Natural killer cell (primary cell): ENCODE measurements around the gene TTC7B. TPM values are rescaled to one million over a fixed set of nuclear protein-coding genes. Genes with fewer than 3 reads are reported as not detected.

ENCODE experiments used
- ATAC-seq, 3 donors: fragments of 150-1000 bp in 2 of 3; fragments of 200-7000 bp in 1 of 3; cut with Tn5 transposase; 1 replicate in 1 of 3; 2 replicates in 2 of 3; pipeline ENCODE4 v1.10.0; 2021; ENCODE audit warnings: mild to moderate bottlenecking in 2 of 3, moderate library complexity in 2 of 3
- DNase-seq, 2 donors: peaks; one replicate each; pipeline versions ENCODE4 v3.0.0 to v3.0.0-alpha.2; 2013 to 2021; ENCODE audit warnings: mixed read lengths in 1 of 2
- H3K27ac ChIP-seq: one replicate; pipeline ENCODE4 v1.5.1; 2013; ENCODE audit warnings: mild to moderate bottlenecking, low read length
- H3K27me3 ChIP-seq: one replicate; pipeline ENCODE4 v1.6.1; 2013; ENCODE audit warnings: low read length; ENCODE audit not compliant: control insufficient read depth, insufficient read depth
- H3K36me3 ChIP-seq: one replicate; pipeline ENCODE4 v1.6.1; 2013; ENCODE audit warnings: low read length; ENCODE audit not compliant: control insufficient read depth, insufficient read depth
- H3K4me1 ChIP-seq: one replicate; pipeline ENCODE4 v1.6.1; 2013; ENCODE audit warnings: low read length; ENCODE audit not compliant: control insufficient read depth, insufficient read depth
- H3K4me3 ChIP-seq: one replicate; pipeline ENCODE4 v1.5.1; 2013; ENCODE audit warnings: low read length
- H3K9me3 ChIP-seq: one replicate; pipeline ENCODE4 v1.6.1; 2013; ENCODE audit warnings: low read length; ENCODE audit not compliant: control insufficient read depth, insufficient read depth
- H3K27ac Mint-ChIP-seq, 2 donors: one replicate each; pipeline ENCODE4 v1.8.0; 2022; ENCODE audit warnings: mild to moderate bottlenecking in 2 of 2, mixed read lengths in 2 of 2, moderate library complexity in 1 of 2
- H3K27me3 Mint-ChIP-seq, 2 donors: one replicate each; pipeline ENCODE4 v1.8.0; 2022; ENCODE audit warnings: low read depth in 2 of 2, mixed read lengths in 2 of 2
- H3K36me3 Mint-ChIP-seq: one replicate; pipeline ENCODE4 v1.8.0; 2022; ENCODE audit warnings: mixed read lengths
- H3K4me1 Mint-ChIP-seq, 2 donors: one replicate each; pipeline ENCODE4 v1.8.0; 2022; ENCODE audit warnings: mixed read lengths in 2 of 2
- H3K4me3 Mint-ChIP-seq: one replicate; pipeline ENCODE4 v1.8.0; 2022; ENCODE audit warnings: mild to moderate bottlenecking, moderate library complexity, mixed read lengths
- H3K9me3 Mint-ChIP-seq, 2 donors: one replicate each; pipeline ENCODE4 v1.8.0; 2022; ENCODE audit warnings: mixed read lengths in 2 of 2
- CTCF ChIP-seq: fragments of 200-600 bp; IDR thresholded peaks from one replicate; pipeline ENCODE4 v1.8.0; 2022; ENCODE audit warnings: antibody characterized with exemption
- WGBS: methylation state at CpG from one replicate; pipeline ENCODE4 v1.1.7; 2013; ENCODE audit warnings: missing lambda C conversion rate; ENCODE audit not compliant: insufficient coverage; 5-methylcytosine and 5-hydroxymethylcytosine counted together
- intact Hi-C: fragments of 100-400 bp; cut with micrococcal nuclease; formaldehyde crosslinking; loops from one replicate; pipeline ENCODE4 v1.14.2; 2022
- total RNA-seq, 4 donors: library from RNA; stranded (reverse); fragments of 120-200 nt in 1 of 4; gene quantifications; one replicate each; pipeline versions ENCODE4 v1.2.3 to v1.2.4, GENCODE V29; 2013 to 2022

Gene TTC7B
- total RNA-seq, 3 donors from 2014 or later (not counting 1 experiment from before 2014, with no cell fraction given), result 1.7 to 17.2 (median 5.9) TPM

- WGBS, result 94% methylated on average over 10 of the region's 10 CpGs
- Mint-ChIP-seq H3K27ac (no peak overlapping the region), H3K9me3 (no peaks in the 10 kb centered on the region), H3K27me3 (peaks cover 0 to 2% of the 10 kb centered on the region in 2 donors), H3K4me3 (no peak overlapping the region), H3K4me1 (no peaks in the 10 kb centered on the region), H3K36me3 (no peaks in the 10 kb centered on the region)
- no peak for TF ChIP-seq CTCF
- H3K27me3 ChIP-seq, result no peaks in the 10 kb centered on the region
- no peaks in the 10 kb centered on the region for H3K9me3 ChIP-seq
- no peaks in the 10 kb centered on the region for H3K36me3 ChIP-seq
- peaks cover 4% of the 10 kb centered on the region for H3K4me1 ChIP-seq
- no peak overlapping the region for H3K4me3 ChIP-seq
- ATAC-seq, result no peak
- H3K27ac ChIP-seq, result no peak overlapping the region
- DNase-seq, result no peak
- intact Hi-C loops, result no loop called here
These were observed 94.5 kb downstream of the TTC7B start for GRCh38 chr14:90721619-90722305.

GRCh38 chr14:90720832-90721231, 95.4 kb downstream of the TTC7B start:
- Mint-ChIP-seq H3K4me3 (no peak overlapping the region), H3K9me3 (no peaks in the 10 kb centered on the region), H3K27me3 (peaks cover 0 to 2% of the 10 kb centered on the region in 2 donors), H3K36me3 (no peaks in the 10 kb centered on the region), H3K4me1 (no peaks in the 10 kb centered on the region), H3K27ac (no peak overlapping the region)
- no peak for ATAC-seq
- intact Hi-C loops, result no loop called here
- TF ChIP-seq CTCF, result no peak
- DNase-seq, result no peak
- no peaks in the 10 kb centered on the region for H3K9me3 ChIP-seq
- WGBS, result 89% methylated on average over 2 of the region's 5 CpGs
- H3K27ac ChIP-seq, result no peak overlapping the region
- no peak overlapping the region for H3K4me3 ChIP-seq
- no peaks in the 10 kb centered on the region for H3K27me3 ChIP-seq
- peaks cover 4% of the 10 kb centered on the region for H3K4me1 ChIP-seq
- H3K36me3 ChIP-seq, result no peaks in the 10 kb centered on the region

GRCh38 chr14:90720336-90720735, 95.9 kb downstream of the TTC7B start:
- no peaks in the 10 kb centered on the region for H3K9me3 ChIP-seq
- H3K4me1 ChIP-seq, result peaks cover 4% of the 10 kb centered on the region
- no peaks in the 10 kb centered on the region for H3K36me3 ChIP-seq
- no peak overlapping the region for H3K4me3 ChIP-seq
- Mint-ChIP-seq H3K27me3 (peaks cover 0 to 5% of the 10 kb centered on the region in 2 donors), H3K9me3 (no peaks in the 10 kb centered on the region), H3K27ac (no peak overlapping the region), H3K4me3 (no peak overlapping the region), H3K36me3 (no peaks in the 10 kb centered on the region), H3K4me1 (no peaks in the 10 kb centered on the region)
- no peak overlapping the region for H3K27ac ChIP-seq
- intact Hi-C loops, result no loop called here
- DNase-seq (no peak), ATAC-seq (no peak)
- H3K27me3 ChIP-seq, result no peaks in the 10 kb centered on the region
- TF ChIP-seq CTCF, result no peak
- 88% methylated on average over 7 of the region's 7 CpGs for WGBS

- H3K36me3 Mint-ChIP-seq, result no peaks in the 10 kb centered on the region
- H3K27ac Mint-ChIP-seq, result no peak overlapping the region
- Histone ChIP-seq H3K27me3 (no peaks in the 10 kb centered on the region), H3K4me1 (peaks cover 4% of the 10 kb centered on the region), H3K27ac (no peak overlapping the region), H3K4me3 (no peak overlapping the region), H3K36me3 (no peaks in the 10 kb centered on the region), H3K9me3 (no peaks in the 10 kb centered on the region)
- no peak for TF ChIP-seq CTCF
- DNase-seq (no peak), ATAC-seq (no peak)
- peaks cover 0 to 5% of the 10 kb centered on the region in 2 donors for H3K27me3 Mint-ChIP-seq
- 81% methylated on average over 3 of the region's 3 CpGs for WGBS
- H3K4me3 Mint-ChIP-seq, result no peak overlapping the region
- H3K9me3 Mint-ChIP-seq, result no peaks in the 10 kb centered on the region
- intact Hi-C loops, result no loop called here
- H3K4me1 Mint-ChIP-seq, result no peaks in the 10 kb centered on the region
These were observed 98.3 kb downstream of the TTC7B start for GRCh38 chr14:90717916-90718315.
